H9 (cell line): ENCODE results near the gene MAPK12. TPM values are rescaled to one million over a fixed set of nuclear protein-coding genes. Genes with fewer than 3 reads are reported as not detected.

Experiments
- DNase-seq: peaks from one replicate; pipeline ENCODE4 v3.0.0-alpha.2; 2017
- H2AFZ ChIP-seq: one replicate; pipeline ENCODE4 v1.6.1; 2013; ENCODE audit warnings: mild to moderate bottlenecking, low read length, control low read depth, moderate library complexity
- H2AK5ac ChIP-seq: 2 replicates; pipeline ENCODE4 v1.6.1; 2013; ENCODE audit warnings: low read length, control low read depth, mixed read lengths; ENCODE audit not compliant: insufficient read length
- H2BK120ac ChIP-seq: one replicate; pipeline ENCODE4 v1.6.1; 2013; ENCODE audit warnings: low read depth, mild to moderate bottlenecking, low read length, control low read depth, inconsistent platforms; ENCODE audit not compliant: poor library complexity, severe bottlenecking
- H2BK12ac ChIP-seq: 2 replicates; pipeline ENCODE4 v1.6.1; 2013; ENCODE audit warnings: low read length, control low read depth, mixed read lengths, low read depth; ENCODE audit not compliant: insufficient read length
- H2BK15ac ChIP-seq: 2 replicates; pipeline ENCODE4 v1.6.1; 2013; ENCODE audit warnings: low read depth, low read length, control low read depth
- H2BK20ac ChIP-seq: one replicate; pipeline ENCODE4 v1.6.1; 2013; ENCODE audit warnings: low read depth, mild to moderate bottlenecking, low read length, control low read depth, inconsistent platforms; ENCODE audit not compliant: poor library complexity, severe bottlenecking
- H2BK5ac ChIP-seq: 2 replicates; pipeline ENCODE4 v1.6.1; 2013; ENCODE audit warnings: low read length, control low read depth, mixed read lengths; ENCODE audit not compliant: insufficient read length
- H3K14ac ChIP-seq: 2 replicates; pipeline ENCODE4 v1.6.1; 2013; ENCODE audit warnings: low read length, control low read depth; ENCODE audit not compliant: insufficient read depth
- H3K18ac ChIP-seq: 2 replicates; pipeline ENCODE4 v1.6.1; 2013; ENCODE audit warnings: low read depth, mild to moderate bottlenecking, mixed read lengths, low read length, control low read depth; ENCODE audit not compliant: insufficient read length
- H3K23ac ChIP-seq: 2 replicates; pipeline ENCODE4 v1.6.1; 2013; ENCODE audit warnings: low read length, control low read depth, mixed read lengths, low read depth; ENCODE audit not compliant: insufficient read length
- H3K23me2 ChIP-seq: 2 replicates; pipeline ENCODE4 v1.6.1; 2013; ENCODE audit warnings: low read depth, mild to moderate bottlenecking, mixed read lengths, low read length, control low read depth; ENCODE audit not compliant: insufficient read length, poor library complexity, severe bottlenecking
- H3K27ac ChIP-seq: 2 replicates; pipeline ENCODE4 v1.5.1; 2013; ENCODE audit warnings: low read length, control low read depth, mixed read lengths, low read depth; ENCODE audit not compliant: insufficient read length
- H3K27me3 ChIP-seq: 2 replicates; pipeline ENCODE4 v1.6.1; 2013; ENCODE audit warnings: low read length, control low read depth, inconsistent platforms; ENCODE audit not compliant: insufficient read depth
- H3K4ac ChIP-seq: 2 replicates; pipeline ENCODE4 v1.6.1; 2013; ENCODE audit warnings: low read depth, mild to moderate bottlenecking, control low read depth, inconsistent platforms, low read length, moderate library complexity
- H3K4me1 ChIP-seq: 2 replicates; pipeline ENCODE4 v1.6.1; 2013; ENCODE audit warnings: low read length, control low read depth, inconsistent platforms; ENCODE audit not compliant: insufficient read depth
- H3K4me2 ChIP-seq: 2 replicates; pipeline ENCODE4 v1.6.1; 2013; ENCODE audit warnings: low read length, control low read depth, mixed read lengths; ENCODE audit not compliant: insufficient read length, insufficient read depth
- H3K56ac ChIP-seq: 2 replicates; pipeline ENCODE4 v1.6.1; 2013; ENCODE audit warnings: low read depth, mild to moderate bottlenecking, mixed read lengths, low read length, control low read depth; ENCODE audit not compliant: insufficient read length
- H3K79me1 ChIP-seq: 2 replicates; pipeline ENCODE4 v1.6.1; 2013; ENCODE audit warnings: low read depth, mild to moderate bottlenecking, moderate library complexity, low read length, control low read depth, inconsistent platforms; ENCODE audit not compliant: insufficient read depth, poor library complexity, severe bottlenecking
- H3K79me2 ChIP-seq: 2 replicates; pipeline ENCODE4 v1.6.1; 2013; ENCODE audit warnings: low read length, control low read depth, inconsistent platforms; ENCODE audit not compliant: insufficient read depth
- H3K9ac ChIP-seq: 2 replicates; pipeline ENCODE4 v1.6.1; 2013; ENCODE audit warnings: low read length, control low read depth, mixed read lengths; ENCODE audit not compliant: insufficient read length; ENCODE audit errors: extremely low read depth
- H3K9me3 ChIP-seq: one replicate; pipeline ENCODE4 v1.6.1; 2013; ENCODE audit warnings: low read depth, low read length, inconsistent platforms; ENCODE audit not compliant: control insufficient read depth
- H3T11ph ChIP-seq: one replicate; pipeline ENCODE4 v1.6.1; 2013; ENCODE audit warnings: mild to moderate bottlenecking, low read length, control low read depth, inconsistent platforms
- H4K20me1 ChIP-seq: one replicate; pipeline ENCODE4 v1.6.1; 2013; ENCODE audit not compliant: control insufficient read depth, insufficient read length, insufficient read depth
- H4K5ac ChIP-seq: 2 replicates; pipeline ENCODE4 v1.6.1; 2013; ENCODE audit warnings: low read depth, mild to moderate bottlenecking, mixed read lengths, low read length, control low read depth; ENCODE audit not compliant: insufficient read length
- H4K8ac ChIP-seq: replicated peaks from 2 replicates; pipeline ENCODE4 v1.6.1; 2013; ENCODE audit warnings: low read length, control low read depth, mixed read lengths, low read depth; ENCODE audit not compliant: insufficient read length
- H4K91ac ChIP-seq: 2 replicates; pipeline ENCODE4 v1.6.1; 2013; ENCODE audit warnings: low read depth, mild to moderate bottlenecking, moderate library complexity, mixed read lengths, low read length, control low read depth; ENCODE audit not compliant: insufficient read length
- H3K27ac Mint-ChIP-seq, 3 experiments: 2 replicates in 2 of 3; 3 replicates in 1 of 3; pipeline ENCODE4 v1.8.0; 2020 to 2021; ENCODE audit warnings: mixed read lengths in 3 of 3, mild to moderate bottlenecking in 1 of 3, moderate library complexity in 1 of 3
- H3K27me3 Mint-ChIP-seq: 2 replicates; pipeline ENCODE4 v1.8.0; 2021; ENCODE audit warnings: low read depth, mild to moderate bottlenecking, moderate library complexity, mixed read lengths
- H3K36me3 Mint-ChIP-seq, 3 experiments: 2 replicates in 2 of 3; 3 replicates in 1 of 3; pipeline ENCODE4 v1.8.0; 2020 to 2021; ENCODE audit warnings: low read depth in 3 of 3, mixed read lengths in 3 of 3; ENCODE audit not compliant: insufficient read depth in 1 of 3
- H3K4me1 Mint-ChIP-seq, 2 experiments: 2 replicates each; pipeline ENCODE4 v1.8.0; 2020; ENCODE audit warnings: mixed read lengths in 2 of 2
- H3K4me3 Mint-ChIP-seq, 2 experiments: 2 replicates in 1 of 2; 3 replicates in 1 of 2; pipeline ENCODE4 v1.8.0; 2020 to 2021; ENCODE audit warnings: mild to moderate bottlenecking in 2 of 2, mixed read lengths in 2 of 2, moderate library complexity in 1 of 2
- H3K9me3 Mint-ChIP-seq, 2 experiments: 2 replicates in 1 of 2; 3 replicates in 1 of 2; pipeline ENCODE4 v1.8.0; 2020; ENCODE audit warnings: mild to moderate bottlenecking in 2 of 2, mixed read lengths in 2 of 2, moderate library complexity in 1 of 2
- CTCF ChIP-seq: fragments of 200-600 bp; sonication (generic); conservative IDR thresholded peaks from 3 replicates; pipeline ENCODE4 v1.8.0; 2021; ENCODE audit warnings: antibody characterized with exemption, mild to moderate bottlenecking
- WGBS: extraction: QIAGEN DNeasy Blood & Tissue Kit; methylation state at CpG from one replicate; pipeline ENCODE4 v1.1.7; 2013; ENCODE audit warnings: missing lambda C conversion rate, low lambda C conversion rate, mixed read lengths; ENCODE audit not compliant: insufficient read length; ENCODE audit errors: extremely low coverage; 5-methylcytosine and 5-hydroxymethylcytosine counted together
- total RNA-seq: library from RNA; stranded (reverse); gene quantifications from 2 replicates; pipeline ENCODE4 v1.2.1, GENCODE V29; 2021

MAPK12 gene
- total RNA-seq, 1 experiment from 2014 or later = 31.3 TPM

GRCh38 chr22:50215297-50216054 is 46.0 kb downstream of the MAPK12 start:
- Histone ChIP-seq H4K8ac (no peak overlapping the region), H3K4me2 (no peak overlapping the region), H3K9me3 (no peaks in the 10 kb centered on the region), H2BK15ac (no peak overlapping the region), H2AK5ac (no peak overlapping the region), H2BK120ac (no peak overlapping the region), H2BK12ac (no peak overlapping the region), H3K23me2 (no peaks in the 10 kb centered on the region), H3K4me1 (no peaks in the 10 kb centered on the region), H3K79me1 (no peaks in the 10 kb centered on the region), H3K18ac (no peak overlapping the region), H3K27ac (no peak overlapping the region), H3K56ac (no peak overlapping the region), H4K20me1 (peaks cover 3% of the 10 kb centered on the region), H3K27me3 (no peaks in the 10 kb centered on the region), H3K14ac (no peak overlapping the region; the same call in 1 of the 2 replicates), H2AFZ (no peak overlapping the region), H3K79me2 (peaks cover 3% of the 10 kb centered on the region; the same call in 1 of the 2 replicates), H4K5ac (no peak overlapping the region), H2BK20ac (no peak overlapping the region), H4K91ac (no peak overlapping the region), H3T11ph (no peak overlapping the region), H3K23ac (no peak overlapping the region), H3K9ac (no peak overlapping the region), H3K4ac (no peak overlapping the region), H2BK5ac (no peak overlapping the region)
- Mint-ChIP-seq H3K4me3 (no peak overlapping the region), H3K27ac (peak overlapping the region in 1 of 3 experiments; percentile 2; a peak in 3 of 7 replicates), H3K4me1 (peaks cover 5 to 9% of the 10 kb centered on the region in 2 experiments), H3K9me3 (peaks cover 0 to 8% of the 10 kb centered on the region in 2 experiments; a peak in 1 of 5 replicates), H3K27me3 (no peaks in the 10 kb centered on the region), H3K36me3 (peaks cover 31 to 78% (median 75%) of the 10 kb centered on the region in 3 experiments; a peak in 6 of 7 replicates)
- TF ChIP-seq CTCF = no peak
- no CpG with 5 or more reads among the region's 17 CpGs for WGBS
- no peak for DNase-seq
